H1 (cell line): ENCODE results near the gene EHD4. TPM values are rescaled to one million over a fixed set of nuclear protein-coding genes. Genes with fewer than 3 reads are reported as not detected.

Source experiments
- microRNA-seq, 2 experiments: library from miRNA; unstranded; fragments of <30 nt; microRNA quantifications; one replicate each; pipeline versions ENCODE4 to v1.2.0, GENCODE V29; 2016 to 2020; ENCODE audit warnings: borderline microRNAs expressed in 2 of 2, borderline number of aligned reads in 2 of 2, borderline replicate concordance in 1 of 2
- polyA plus RNA-seq, 7 experiments: library from polyadenylated mRNA; depleted of rRNA in 3 of 7; stranded (reverse) in 5 of 7; unstranded in 2 of 7; fragments of >200 nt in 5 of 7; fragments of 200-250 nt in 2 of 7; gene quantifications; 1 replicate in 5 of 7; 2 replicates in 1 of 7; 4 replicates in 1 of 7; pipeline versions ENCODE4 v1.2.1 to v1.2.3, GENCODE V29; 2011 to 2013; ENCODE audit warnings: missing spikeins in 2 of 7, mixed read lengths in 2 of 7
- small RNA-seq: library from polyadenylated mRNA; stranded (forward); fragments of <200 nt; extraction: miRNeasy Mini kit (QIAGEN cat#:217004); gene quantifications from one replicate; pipeline ENCODE3, GENCODE V24; 2013; ENCODE audit not compliant: insufficient read depth
- total RNA-seq: library from RNA; stranded (reverse); fragmentation: NEBNext Ultra II Directional; extraction: Animal tissue kit (Norgen Biotek cat#: 25700); gene quantifications from 2 replicates; pipeline ENCODE4 v1.2.1, GENCODE V29; 2021

EHD4 gene
- total and polyA plus RNA-seq, 2 of the 8 experiments (the other 6 are each of a cell fraction or from before 2014, with no cell fraction given), result 17.5 to 24.5 TPM

Small RNA genes lying within 50 kb of the gene (microRNA-seq; reads per million reads assigned to microRNA genes)
- 0 reads per million in 2 experiments for gene MIR4310

Small RNA genes lying within 50 kb of the gene (small RNA-seq; reads per million reads assigned to genes)
- gene MIR4310 (not detected), gene RNA5SP393 (not detected)

Other genes with a start within 250 kb of the EHD4 start
- gene MAPKBP1, start 198.1 kb downstream of the EHD4 start, total RNA-seq, result 10.9 and 11.3 TPM in 2 replicates
- 4.3 and 4.5 TPM in 2 replicates for gene MAPKBP1, start 198.1 kb downstream of the EHD4 start, polyA plus RNA-seq (2011; rRNA removed)
- gene JMJD7, start 144.5 kb downstream of the EHD4 start, total RNA-seq, result 14.7 and 15.0 TPM in 2 replicates
- 20.0 and 21.2 TPM in 2 replicates for gene JMJD7, start 144.5 kb downstream of the EHD4 start, polyA plus RNA-seq (2011; rRNA removed)
- 4.2 and 8.0 TPM in 2 replicates for gene PLA2G4B, start 133.7 kb downstream of the EHD4 start, total RNA-seq
- gene PLA2G4B, start 133.7 kb downstream of the EHD4 start, polyA plus RNA-seq (2011; rRNA removed), result 9.2 TPM in 2 replicates
- 0.84 and 1.1 TPM in 2 replicates for gene SPTBN5, start 78.5 kb downstream of the EHD4 start, total RNA-seq
- 0.32 and 0.38 TPM in 2 replicates for gene SPTBN5, start 78.5 kb downstream of the EHD4 start, polyA plus RNA-seq (2011; rRNA removed)
- gene PLA2G4E, start 48.5 kb upstream of the EHD4 start, total RNA-seq, result not detected in 2 replicates
- gene PLA2G4E, start 48.5 kb upstream of the EHD4 start, polyA plus RNA-seq (2011; rRNA removed), result 0.03 TPM in 2 replicates
- 0.07 and 0.33 TPM in 2 replicates for gene PLA2G4D, start 122.0 kb upstream of the EHD4 start, total RNA-seq
- gene PLA2G4D, start 122.0 kb upstream of the EHD4 start, polyA plus RNA-seq (2011; rRNA removed), result 0.18 and 0.20 TPM in 2 replicates
- gene PLA2G4F, start 184.1 kb upstream of the EHD4 start, total RNA-seq, result not detected in 2 replicates
- gene PLA2G4F, start 184.1 kb upstream of the EHD4 start, polyA plus RNA-seq (2011; rRNA removed), result not detected in 2 replicates
- 36.6 and 39.6 TPM in 2 replicates for gene VPS39, start 235.7 kb upstream of the EHD4 start, total RNA-seq
- 34.4 and 40.4 TPM in 2 replicates for gene VPS39, start 235.7 kb upstream of the EHD4 start, polyA plus RNA-seq (2011; rRNA removed)